22Rv1 (cell line): ENCODE results near the gene SH3RF3.

ENCODE experiments used
- ZFX ChIP-seq: fragments of 450-650 bp; IDR thresholded peaks from 2 replicates; pipeline ENCODE4 v1.6.1; 2017; ENCODE audit warnings: antibody characterized with exemption, borderline replicate concordance
- TF ChIP-seq, protein P1 (sequence below): fragments of 450-650 bp; IDR thresholded peaks from 2 replicates; pipeline ENCODE4 v1.5.1; 2017; ENCODE audit warnings: mild to moderate bottlenecking

DNA sequence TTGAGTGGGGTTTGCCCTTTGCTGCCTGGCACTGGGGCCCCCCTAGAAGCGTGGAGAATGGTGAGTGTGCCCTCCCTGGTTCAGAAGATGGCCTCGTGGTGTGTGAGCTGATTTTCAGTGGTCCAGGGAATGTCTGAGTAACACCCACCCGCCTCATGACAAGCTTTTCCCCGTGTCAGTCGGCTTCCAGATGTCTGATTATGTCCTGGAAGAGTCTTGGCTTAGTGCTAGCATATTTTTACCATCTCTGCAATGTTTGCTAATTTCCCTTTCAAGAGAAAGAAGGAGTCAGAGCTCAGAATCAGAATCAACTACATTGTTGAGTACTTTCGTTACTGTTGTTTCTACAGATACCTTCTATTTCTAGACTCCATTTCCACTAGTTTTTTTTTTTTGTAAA is 270.1 kb downstream of the SH3RF3 start:
- TF ChIP-seq, protein P1, sequence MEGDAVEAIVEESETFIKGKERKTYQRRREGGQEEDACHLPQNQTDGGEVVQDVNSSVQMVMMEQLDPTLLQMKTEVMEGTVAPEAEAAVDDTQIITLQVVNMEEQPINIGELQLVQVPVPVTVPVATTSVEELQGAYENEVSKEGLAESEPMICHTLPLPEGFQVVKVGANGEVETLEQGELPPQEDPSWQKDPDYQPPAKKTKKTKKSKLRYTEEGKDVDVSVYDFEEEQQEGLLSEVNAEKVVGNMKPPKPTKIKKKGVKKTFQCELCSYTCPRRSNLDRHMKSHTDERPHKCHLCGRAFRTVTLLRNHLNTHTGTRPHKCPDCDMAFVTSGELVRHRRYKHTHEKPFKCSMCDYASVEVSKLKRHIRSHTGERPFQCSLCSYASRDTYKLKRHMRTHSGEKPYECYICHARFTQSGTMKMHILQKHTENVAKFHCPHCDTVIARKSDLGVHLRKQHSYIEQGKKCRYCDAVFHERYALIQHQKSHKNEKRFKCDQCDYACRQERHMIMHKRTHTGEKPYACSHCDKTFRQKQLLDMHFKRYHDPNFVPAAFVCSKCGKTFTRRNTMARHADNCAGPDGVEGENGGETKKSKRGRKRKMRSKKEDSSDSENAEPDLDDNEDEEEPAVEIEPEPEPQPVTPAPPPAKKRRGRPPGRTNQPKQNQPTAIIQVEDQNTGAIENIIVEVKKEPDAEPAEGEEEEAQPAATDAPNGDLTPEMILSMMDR, result no peak
- no peak for TF ChIP-seq ZFX
